Loucy (cell line): ENCODE results near the gene CA5A.

Experiments
- H2AFZ ChIP-seq: fragments of 200-600 bp; sonication (generic); 2 replicates; pipeline ENCODE4 v1.6.0; 2016; ENCODE audit warnings: antibody characterized with exemption, mild to moderate bottlenecking, low read length, moderate library complexity
- H3F3A ChIP-seq: fragments of 200-600 bp; 2 replicates; pipeline ENCODE4 v1.6.0; 2016; ENCODE audit warnings: antibody characterized with exemption, low read depth, mild to moderate bottlenecking
- H3K27me3 ChIP-seq: fragments of 200-600 bp; sonication (generic); 2 replicates; pipeline ENCODE4 v1.6.1; 2014; ENCODE audit warnings: low read length, mild to moderate bottlenecking; ENCODE audit not compliant: insufficient read depth, poor library complexity, severe bottlenecking
- H3K36me3 ChIP-seq: fragments of 200-600 bp; sonication (generic); 2 replicates; pipeline ENCODE4 v1.6.1; 2016; ENCODE audit warnings: low read length; ENCODE audit not compliant: insufficient read depth
- H3K4me1 ChIP-seq: fragments of 200-600 bp; sonication (generic); 2 replicates; pipeline ENCODE4 v1.5.1; 2014; ENCODE audit warnings: low read length, mild to moderate bottlenecking; ENCODE audit not compliant: insufficient read depth, poor library complexity, severe bottlenecking
- H3K4me2 ChIP-seq: fragments of 200-600 bp; sonication (generic); 2 replicates; pipeline ENCODE4 v1.6.0; 2014; ENCODE audit warnings: antibody characterized with exemption, low read length, low read depth, mild to moderate bottlenecking; ENCODE audit not compliant: poor library complexity, severe bottlenecking
- H3K4me3 ChIP-seq: fragments of 200-600 bp; sonication (generic); 2 replicates; pipeline ENCODE4 v1.5.1; 2014; ENCODE audit warnings: low read length, mild to moderate bottlenecking, mixed read lengths; ENCODE audit not compliant: poor library complexity, severe bottlenecking
- H3K79me2 ChIP-seq: fragments of 200-600 bp; sonication (generic); 2 replicates; pipeline ENCODE4 v1.6.1; 2014; ENCODE audit warnings: low read length; ENCODE audit not compliant: insufficient read depth
- H3K9ac ChIP-seq: fragments of 200-600 bp; sonication (generic); 2 replicates; pipeline ENCODE4 v1.6.0; 2014; ENCODE audit warnings: mild to moderate bottlenecking, low read depth, low read length, moderate library complexity; ENCODE audit not compliant: poor library complexity, severe bottlenecking
- H3K9me2 ChIP-seq: fragments of 200-600 bp; sonication (generic); replicated peaks from 2 replicates; pipeline ENCODE4 v1.6.1; 2016; ENCODE audit warnings: low read depth, low read length, mixed read lengths
- H3K9me3 ChIP-seq: fragments of 200-600 bp; sonication (generic); 2 replicates; pipeline ENCODE4 v1.6.1; 2014; ENCODE audit warnings: mild to moderate bottlenecking, antibody characterized with exemption, low read length, low read depth; ENCODE audit not compliant: insufficient read depth
- H4K20me1 ChIP-seq: fragments of 200-600 bp; sonication (generic); 2 replicates; pipeline ENCODE4 v1.6.0; 2014; ENCODE audit warnings: antibody characterized with exemption, low read length, mild to moderate bottlenecking; ENCODE audit not compliant: insufficient read depth, poor library complexity, severe bottlenecking
- CTCF ChIP-seq: fragments of 200-600 bp; sonication (generic); conservative IDR thresholded peaks from 2 replicates; pipeline ENCODE4 v1.5.1; 2014; ENCODE audit warnings: mild to moderate bottlenecking, antibody characterized with exemption, low read length
- EZH2phosphoT487 ChIP-seq: fragments of 200-600 bp; IDR thresholded peaks from 2 replicates; pipeline ENCODE4 v1.6.1; 2018; ENCODE audit warnings: antibody characterized with exemption, mild to moderate bottlenecking, moderate library complexity, borderline replicate concordance

The CA5A gene

GRCh38 chr16:87960296-87960695 is 24.0 kb upstream of the CA5A start:
- no peaks in the 10 kb centered on the region for H4K20me1 ChIP-seq
- H2AFZ ChIP-seq, result no peak overlapping the region
- no peaks in the 10 kb centered on the region for H3K27me3 ChIP-seq
- peaks cover 86% of the 10 kb centered on the region; the same call in 1 of the 2 replicates for H3K79me2 ChIP-seq
- peaks cover 2% of the 10 kb centered on the region; the same call in 1 of the 2 replicates for H3F3A ChIP-seq
- peaks cover 48% of the 10 kb centered on the region for H3K4me1 ChIP-seq
- no peak overlapping the region for H3K4me3 ChIP-seq
- H3K36me3 ChIP-seq, result no peaks in the 10 kb centered on the region
- no peak overlapping the region for H3K9ac ChIP-seq
- H3K4me2 ChIP-seq, result no peak overlapping the region
- no peaks in the 10 kb centered on the region for H3K9me3 ChIP-seq
- TF ChIP-seq EZH2phosphoT487 (no peak), CTCF (no peak)
- no peaks in the 10 kb centered on the region for H3K9me2 ChIP-seq

GRCh38 chr16:87959391-87959990 is 23.2 kb upstream of the CA5A start:
- Histone ChIP-seq H3K9me3 (no peaks in the 10 kb centered on the region), H3K27me3 (no peaks in the 10 kb centered on the region), H3K4me2 (no peak overlapping the region), H3K4me3 (no peak overlapping the region), H3K9ac (no peak overlapping the region), H4K20me1 (no peaks in the 10 kb centered on the region), H3F3A (peaks cover 2% of the 10 kb centered on the region; the same call in 1 of the 2 replicates), H3K79me2 (peaks cover 86% of the 10 kb centered on the region; the same call in 1 of the 2 replicates), H2AFZ (no peak overlapping the region), H3K9me2 (no peaks in the 10 kb centered on the region), H3K36me3 (no peaks in the 10 kb centered on the region), H3K4me1 (peaks cover 47% of the 10 kb centered on the region)
- TF ChIP-seq EZH2phosphoT487 (no peak), CTCF (no peak)

GRCh38 chr16:87958632-87959031 is 22.3 kb upstream of the CA5A start:
- H3K9me3 ChIP-seq, result no peaks in the 10 kb centered on the region
- H3K9me2 ChIP-seq, result no peaks in the 10 kb centered on the region
- H3K4me3 ChIP-seq, result no peak overlapping the region
- peaks cover 46% of the 10 kb centered on the region for H3K4me1 ChIP-seq
- no peak overlapping the region for H3K4me2 ChIP-seq
- H3K36me3 ChIP-seq, result no peaks in the 10 kb centered on the region
- no peak overlapping the region for H2AFZ ChIP-seq
- H3K9ac ChIP-seq, result no peak overlapping the region
- H4K20me1 ChIP-seq, result peaks cover 3% of the 10 kb centered on the region
- peaks cover 91% of the 10 kb centered on the region for H3K79me2 ChIP-seq
- TF ChIP-seq CTCF, result no peak
- TF ChIP-seq EZH2phosphoT487, result no peak
- H3K27me3 ChIP-seq, result no peaks in the 10 kb centered on the region
- peaks cover under 1% of the 10 kb centered on the region; the same call in 1 of the 2 replicates for H3F3A ChIP-seq
